ENCODE measurements around the gene AOC2.
"Not testable (repeated sequence)": the region's sequence is repeated elsewhere in the genome, so short reads cannot be mapped to it uniquely, and the experiment has no call there.

AOC2 gene

DNA sequence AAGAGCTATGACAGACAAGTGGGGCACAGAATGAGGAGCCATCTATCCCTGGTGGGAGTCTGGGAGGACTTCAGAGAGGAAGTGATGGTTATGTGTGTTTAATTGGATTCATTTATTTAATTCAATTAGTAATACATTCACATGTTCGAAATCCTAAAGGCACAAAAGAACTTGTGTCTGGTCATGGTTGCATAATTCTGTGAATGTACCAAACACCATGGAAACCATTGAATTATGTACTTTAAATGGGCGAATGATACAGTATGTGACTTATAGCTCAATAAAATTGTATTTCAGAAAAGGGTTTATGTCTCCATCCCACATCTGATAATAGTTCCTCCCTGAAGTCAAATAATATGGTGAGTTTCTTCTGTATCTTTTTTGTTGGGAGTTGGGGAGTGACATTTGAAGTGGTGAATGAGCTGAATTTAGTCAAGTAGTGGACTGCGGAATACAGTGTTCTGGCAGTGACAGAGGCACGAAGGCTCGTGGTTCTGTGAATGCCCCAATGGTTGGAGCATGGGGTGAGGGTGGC lies 36.5 kb downstream of the AOC2 start:
- no peak for DNase-seq (ENCODE audit: low spot score)

- DNase-seq (ENCODE audit: low spot score), result not testable (repeated sequence)
These were observed 37.3 kb downstream of the AOC2 start for GRCh38 chr17:42881706-42882105.

- DNase-seq (ENCODE audit: low spot score), result no peak
These were observed 37.8 kb downstream of the AOC2 start for GRCh38 chr17:42882166-42882565.

GRCh38 chr17:42883802-42884558 lies 39.6 kb downstream of the AOC2 start:
- no peak for DNase-seq (ENCODE audit: low spot score)

- not testable (repeated sequence) for DNase-seq (ENCODE audit: low spot score)
These were observed 41.4 kb downstream of the AOC2 start for GRCh38 chr17:42885806-42886205.

GRCh38 chr17:42886283-42887176 lies 42.1 kb downstream of the AOC2 start:
- DNase-seq (ENCODE audit: low spot score), result no peak

GRCh38 chr17:42889809-42890208 lies 45.4 kb downstream of the AOC2 start:
- DNase-seq (ENCODE audit: low spot score), result no peak

GRCh38 chr17:42891539-42892152 lies 47.3 kb downstream of the AOC2 start:
- no peak for DNase-seq (ENCODE audit: low spot score)

GRCh38 chr17:42893359-42893758 lies 49.0 kb downstream of the AOC2 start:
- no peak for DNase-seq (ENCODE audit: low spot score)

DNA sequence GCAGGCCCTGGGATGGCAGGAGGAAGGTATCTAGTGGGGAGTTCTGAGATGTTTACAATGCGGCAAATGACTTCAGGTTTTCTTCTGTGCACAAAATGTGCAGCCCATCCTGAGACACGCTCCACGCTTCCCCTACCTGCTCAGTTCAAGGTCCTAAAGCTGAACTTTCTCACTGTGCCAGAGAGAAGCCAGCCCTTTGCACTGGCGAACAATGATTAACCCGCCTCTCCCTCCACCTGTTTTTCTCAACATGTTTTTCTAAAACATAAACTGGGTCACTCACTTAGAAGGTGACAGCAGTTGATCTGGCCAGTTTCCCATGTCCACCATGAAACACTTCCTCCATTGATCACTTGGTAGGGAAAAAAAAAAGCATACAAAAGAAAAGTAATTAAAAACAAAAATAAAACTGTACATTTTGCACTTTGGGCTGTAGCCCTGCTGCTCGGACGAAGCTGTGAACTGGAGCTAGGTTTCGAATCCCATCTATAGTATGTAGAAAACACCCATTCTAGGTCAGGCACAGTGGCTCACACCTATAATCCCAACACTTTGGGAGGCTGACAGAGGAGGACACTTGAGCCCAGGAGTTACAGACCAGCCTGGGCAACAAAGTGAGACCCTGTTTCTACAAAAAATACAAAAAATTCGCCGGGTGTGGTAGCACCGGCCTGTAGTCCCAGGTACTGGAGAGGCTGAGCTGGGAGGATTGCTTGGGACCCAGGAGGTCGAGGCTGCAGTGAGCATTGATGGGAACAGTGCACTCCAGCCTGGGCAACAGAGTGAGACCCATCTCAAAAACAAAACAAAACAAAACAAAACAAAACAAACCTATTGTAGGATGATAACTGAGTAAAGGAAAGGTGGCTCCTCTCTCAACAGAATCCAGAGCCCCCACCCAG lies 50.2 kb downstream of the AOC2 start:
- no peak for DNase-seq (ENCODE audit: low spot score)

GRCh38 chr17:42895185-42895555 lies 50.8 kb downstream of the AOC2 start:
- DNase-seq (ENCODE audit: low spot score), result no peak

DNA sequence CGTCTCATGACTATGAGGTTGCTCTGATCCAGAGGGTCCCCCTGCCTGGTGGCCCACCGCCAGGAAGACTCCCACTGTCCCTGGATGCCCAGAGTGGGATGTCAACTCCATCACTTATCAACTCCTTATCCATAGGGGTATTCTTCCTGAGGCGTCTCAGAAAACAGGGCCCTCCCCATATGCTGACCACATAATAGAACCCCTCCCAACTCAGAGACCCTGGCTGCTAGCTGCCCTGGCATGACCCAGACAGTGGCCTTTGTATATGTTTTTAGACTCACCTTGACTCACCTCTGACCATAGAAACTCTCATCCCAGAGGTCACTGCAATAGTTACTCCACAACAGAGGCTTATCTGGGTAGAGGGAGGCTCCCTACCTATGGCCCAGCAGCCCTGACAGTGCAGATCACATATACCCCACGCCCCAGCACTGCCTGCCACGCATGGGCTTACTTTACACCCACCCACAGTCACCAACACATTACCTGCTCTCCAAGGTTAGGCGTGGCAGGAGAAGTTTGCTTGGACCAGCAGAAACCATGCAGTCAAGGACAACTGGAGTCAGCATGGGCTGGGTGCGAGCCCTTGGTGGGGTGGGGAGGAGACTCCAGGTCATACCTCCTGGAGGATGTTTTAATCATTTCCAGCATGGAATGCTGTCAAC lies 53.9 kb downstream of the AOC2 start:
- DNase-seq (ENCODE audit: low spot score), result no peak

DNA sequence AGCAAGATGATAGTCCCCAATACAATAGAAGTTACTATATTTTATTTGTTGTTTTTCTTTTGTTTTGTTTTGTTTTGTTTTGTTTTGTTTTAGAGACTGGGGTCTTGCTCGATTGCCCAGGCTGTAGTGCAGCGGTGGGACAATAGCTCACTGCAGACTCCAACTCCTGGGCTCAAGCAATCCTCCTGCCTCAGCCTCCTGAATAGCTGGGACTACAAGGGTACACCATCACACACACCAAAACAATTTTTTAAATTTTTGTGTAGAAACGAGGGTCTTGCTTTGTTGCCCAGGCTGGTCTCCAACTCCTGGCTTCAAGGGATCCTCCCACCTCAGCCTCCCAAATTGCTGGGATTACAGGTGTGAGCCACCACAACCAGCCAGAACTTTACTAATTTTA lies 55.6 kb downstream of the AOC2 start:
- not testable (repeated sequence) for DNase-seq (ENCODE audit: low spot score)

Small RNAs within 50 kb of the gene (small RNA-seq; reads per million reads assigned to genes)
- gene MIR6781 (0 reads per million in 2 experiments), gene RNU6-287P (0 reads per million in 2 experiments)
